ENCODE measurements around the gene CMTM6.

DNA sequence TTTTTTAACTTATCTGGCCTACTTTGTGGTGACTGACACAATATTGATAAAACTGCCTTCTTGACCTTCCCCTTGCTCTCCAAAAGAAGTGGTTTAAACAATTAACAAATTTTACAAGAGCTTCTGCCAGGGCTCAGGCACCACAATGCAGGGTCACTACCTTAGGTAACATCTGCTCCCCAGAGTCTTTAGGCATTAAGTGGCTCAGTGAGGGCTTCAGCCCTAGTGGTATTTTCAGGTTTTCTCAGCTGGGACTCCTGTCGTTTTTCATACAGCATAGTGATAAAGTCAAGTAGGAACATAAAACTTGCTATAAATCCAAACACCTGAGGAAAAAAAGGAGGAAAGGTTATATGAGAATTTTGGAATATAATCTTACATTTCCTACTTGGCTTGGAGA is 18.9 kb downstream of the CMTM6 start:
- TF ChIP-seq EZH2phosphoT487 (IDR thresholded peaks at IDR 0.05; ENCODE audit: borderline replicate concordance, low read depth) (no peak), TEAD4 (IDR thresholded peaks at IDR 0.05; ENCODE audit: borderline replicate concordance, insufficient read depth) (no peak), JUND (IDR thresholded peaks at IDR 0.05) (no peak), GABPA (IDR thresholded peaks at IDR 0.05; ENCODE audit: low read depth) (no peak)
